Head of caudate nucleus (tissue), 42 donors: ENCODE measurements around the gene PLP2.

Source experiments
- DNase-seq, 42 donors: peaks; one replicate each; pipeline versions ENCODE4 v3.0.0 to v3.0.0-alpha.2; 2020 to 2021; ENCODE audit warnings: mixed read lengths in 7 of 42
- intact Hi-C: fragments of 100-400 bp; cut with DNase I; formaldehyde crosslinking; loops from one replicate; pipeline ENCODE4 v1.15.0; 2022

PLP2 gene

GRCh38 chrX:49203536-49203935 is 31.8 kb downstream of the PLP2 start:
- intact Hi-C loops = loop anchor here (5.0 kb wide), 1 partner anchor 64 kb away; the partner anchor contains the start of gene PPP1R3F

DNA sequence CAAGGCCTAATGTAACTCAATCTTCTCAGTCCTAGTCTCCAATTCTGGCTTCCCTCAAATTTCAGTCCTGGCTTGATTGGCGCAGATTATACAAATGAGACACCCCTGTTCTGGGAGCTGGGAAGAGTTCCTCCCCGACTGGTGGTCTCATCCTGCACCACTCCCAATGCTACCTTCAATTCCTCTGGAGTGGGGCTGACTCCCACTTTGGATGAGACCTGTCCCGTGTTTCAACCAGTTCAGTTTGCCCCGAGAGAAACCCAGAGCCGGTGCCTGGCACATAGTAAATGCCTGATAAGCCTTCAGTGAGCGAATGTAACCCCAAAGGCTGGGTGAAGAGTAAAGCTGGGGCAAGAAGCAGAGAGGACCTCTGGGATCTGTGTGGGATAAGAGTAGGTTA is 32.3 kb downstream of the PLP2 start:
- intact Hi-C loops = loop anchor here (5.0 kb wide), 1 partner anchor 63 kb away; the partner anchor contains the start of gene PPP1R3F
- peak in 1 of 42 donors; percentile 14 for DNase-seq

More at GRCh38 chrX:49203536-49203935, 31.8 kb downstream of the PLP2 start:
- DNase-seq = peak in 1 of 42 donors; percentile 41

DNA sequence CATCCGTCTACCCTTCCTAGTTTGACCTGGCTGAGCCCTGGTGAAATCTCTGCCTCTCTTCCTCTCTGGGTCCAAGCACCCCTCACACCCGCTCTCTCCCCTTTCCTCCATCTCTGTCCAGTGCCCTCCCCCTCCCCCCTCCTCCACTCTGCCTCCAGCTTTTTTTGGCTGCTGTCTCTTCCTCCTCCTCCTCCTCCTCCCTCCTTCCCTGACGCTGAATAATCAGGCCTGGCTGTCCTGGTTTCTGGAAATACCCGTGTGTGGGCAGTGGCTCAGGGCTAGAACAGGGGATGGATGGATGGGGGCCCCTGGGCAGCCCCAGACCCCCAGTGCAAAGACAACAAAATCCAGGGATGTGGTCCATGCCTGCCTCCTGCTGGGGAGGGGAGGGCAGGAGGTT is 33.0 kb downstream of the PLP2 start:
- intact Hi-C loops = loop anchor here (5.0 kb wide), 1 partner anchor 63 kb away; the partner anchor contains the start of gene PPP1R3F

DNA sequence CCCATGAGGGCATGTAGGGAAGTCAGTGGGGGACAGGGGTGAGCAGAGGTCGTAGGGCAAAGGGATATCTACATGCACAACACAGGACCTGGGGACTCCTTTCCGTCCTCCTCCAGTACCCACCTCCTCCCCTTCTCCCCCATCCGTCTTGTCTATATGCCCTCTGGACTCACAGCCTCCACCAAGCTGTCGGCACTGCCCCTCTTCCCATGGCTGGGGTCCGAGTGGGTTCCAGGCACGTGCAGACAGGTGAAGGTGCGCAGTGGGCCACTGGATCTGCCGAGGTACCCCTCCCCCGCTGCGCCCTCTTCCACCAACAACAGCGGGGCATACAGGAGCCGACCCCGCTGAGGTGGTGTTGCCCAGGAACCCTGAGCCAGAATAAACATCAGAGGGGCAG is 33.7 kb downstream of the PLP2 start:
- DNase-seq = no peak
- intact Hi-C loops = no loop called here

More for the DNA sequence above, 33.0 kb downstream of the PLP2 start:
- DNase-seq = peak in 3 of 42 donors; percentile 14 to 60 (median 27)

DNA sequence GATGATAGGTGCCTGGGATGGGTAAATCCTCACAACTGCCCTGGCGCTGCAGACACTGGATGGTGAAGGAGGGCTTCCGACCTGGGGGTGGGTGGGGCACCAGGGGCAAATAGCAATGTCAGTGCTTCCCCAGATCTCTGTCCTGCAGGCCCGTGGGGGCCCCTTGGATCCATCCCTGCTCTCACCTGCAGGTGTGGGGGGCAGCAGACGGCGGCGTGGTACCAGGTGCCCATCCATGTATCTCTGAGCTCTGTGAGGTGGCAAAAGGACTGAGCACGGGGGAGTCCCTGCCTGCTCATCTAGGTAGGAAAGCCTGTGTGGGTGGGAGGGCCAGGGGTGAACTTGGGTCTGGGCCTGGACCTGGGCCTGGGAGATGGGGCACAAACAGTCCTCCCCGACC is 34.8 kb downstream of the PLP2 start:
- intact Hi-C loops = no loop called here
- peak in 1 of 42 donors; percentile 12 for DNase-seq

DNA sequence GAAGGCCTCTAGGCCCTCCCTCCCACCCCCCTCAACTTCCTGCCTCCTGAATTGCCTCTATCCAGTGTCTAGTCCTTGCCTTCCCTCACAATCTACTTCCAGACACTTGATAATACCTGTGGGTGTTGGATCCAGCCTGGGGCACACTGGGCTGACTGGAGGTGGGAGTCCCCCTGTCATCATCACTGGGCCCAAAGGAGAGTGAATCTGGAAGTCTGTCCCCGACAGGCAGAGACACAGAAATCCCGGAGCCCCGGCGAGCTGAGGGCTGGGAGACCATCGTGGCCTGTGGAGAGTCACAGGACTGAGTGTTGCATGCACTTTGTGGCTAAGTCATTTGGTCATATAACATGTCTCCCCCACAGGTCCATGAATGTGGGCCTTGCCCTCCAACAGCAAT is 36.7 kb downstream of the PLP2 start:
- no peak for DNase-seq
- intact Hi-C loops = no loop called here

GRCh38 chrX:49209434-49210251 is 37.9 kb downstream of the PLP2 start:
- peak in 41 of 42 donors; percentile 27 to 87 (median 63) for DNase-seq
- intact Hi-C loops = no loop called here

DNA sequence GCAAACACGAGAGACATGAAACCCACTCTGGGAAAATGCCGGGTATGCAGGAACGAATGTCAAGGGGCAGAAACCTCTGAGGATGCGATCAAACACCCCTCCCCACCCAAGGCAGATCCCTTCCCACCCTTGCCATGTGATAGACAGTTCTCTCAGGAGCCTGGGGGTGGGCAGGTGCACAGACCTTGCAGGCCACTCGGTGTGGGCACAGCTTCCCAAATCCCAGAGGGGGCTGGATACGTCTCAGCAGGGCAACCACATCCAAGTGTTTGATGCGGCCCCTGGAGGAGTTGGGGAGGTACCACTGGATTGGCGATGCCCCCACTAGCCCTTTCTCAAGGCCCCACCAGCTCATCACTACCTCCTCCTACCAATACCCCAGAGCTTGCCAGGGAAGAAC is 38.7 kb downstream of the PLP2 start:
- no peak for DNase-seq
- intact Hi-C loops = no loop called here

DNA sequence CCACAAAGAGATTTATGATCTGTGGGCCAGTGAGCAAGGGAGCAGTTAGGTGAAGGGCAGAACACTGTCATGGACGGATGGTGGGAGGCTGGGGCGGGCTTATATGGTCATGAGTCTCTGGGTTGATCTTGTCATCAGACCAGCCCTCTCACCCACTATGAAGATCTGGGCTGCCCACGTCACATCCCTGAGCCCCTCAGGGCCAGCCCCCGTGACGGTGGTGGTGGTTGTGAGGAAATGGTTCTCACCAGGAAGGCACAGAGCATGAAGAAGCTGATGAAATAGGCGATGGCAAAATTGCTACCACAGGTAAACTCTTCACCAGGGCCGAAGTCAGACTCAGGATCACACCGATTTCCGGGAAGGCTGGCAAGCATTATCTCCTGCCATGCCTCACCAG is 39.4 kb downstream of the PLP2 start:
- no peak for DNase-seq
- intact Hi-C loops = no loop called here

DNA sequence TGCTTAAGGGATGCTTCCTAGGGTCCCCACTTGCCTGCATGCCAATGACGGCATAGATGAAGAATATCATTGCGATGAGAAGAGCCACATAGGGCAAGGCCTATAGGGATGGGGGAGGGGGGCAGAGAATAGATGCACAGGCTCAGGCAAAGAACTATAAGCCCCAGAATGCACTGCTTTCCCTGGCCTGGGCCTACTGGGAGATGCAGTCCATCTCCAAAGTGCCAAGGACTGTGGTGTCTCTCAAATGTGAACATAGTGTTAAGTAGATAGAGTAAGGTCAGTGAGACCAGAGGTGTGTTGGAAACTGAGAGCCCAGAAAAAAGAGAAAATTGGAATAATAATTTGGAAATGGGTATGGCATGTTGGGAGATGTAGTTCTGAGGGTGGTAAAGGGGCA is 40.5 kb downstream of the PLP2 start:
- no peak for DNase-seq
- intact Hi-C loops = no loop called here

- no peak for DNase-seq
- intact Hi-C loops = no loop called here
Observed at GRCh38 chrX:49212861-49213260, 41.2 kb downstream of the PLP2 start.

GRCh38 chrX:49214416-49214815 is 42.7 kb downstream of the PLP2 start:
- intact Hi-C loops = no loop called here
- DNase-seq = no peak

DNA sequence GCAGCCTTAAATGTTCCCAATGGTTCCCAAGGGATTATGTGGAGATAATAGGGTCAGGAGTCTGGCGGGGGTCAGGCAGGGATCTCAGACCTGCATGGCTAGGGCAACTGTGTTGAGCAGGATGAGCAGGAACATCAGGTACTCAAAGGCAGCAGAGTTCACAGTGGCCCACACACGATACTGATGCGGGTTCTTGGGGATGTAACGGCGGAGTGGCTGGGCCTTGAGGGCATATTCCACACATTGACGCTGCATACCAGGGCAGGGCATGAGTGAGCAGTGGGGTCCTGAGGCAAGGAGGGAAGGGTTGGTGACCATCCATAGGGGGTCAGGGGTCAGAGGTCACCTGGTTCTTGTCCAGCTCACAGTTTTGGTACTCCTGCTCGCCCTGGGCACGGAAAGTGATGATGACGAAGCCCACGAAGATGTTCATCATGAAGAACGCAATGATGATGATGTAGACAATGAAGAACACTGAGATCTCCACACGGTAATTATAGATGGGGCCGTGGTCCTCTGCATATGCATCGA is 43.4 kb downstream of the PLP2 start:
- intact Hi-C loops = no loop called here
- DNase-seq = no peak

GRCh38 chrX:49220100-49220499 is 48.4 kb downstream of the PLP2 start:
- no peak for DNase-seq
- intact Hi-C loops = no loop called here

DNA sequence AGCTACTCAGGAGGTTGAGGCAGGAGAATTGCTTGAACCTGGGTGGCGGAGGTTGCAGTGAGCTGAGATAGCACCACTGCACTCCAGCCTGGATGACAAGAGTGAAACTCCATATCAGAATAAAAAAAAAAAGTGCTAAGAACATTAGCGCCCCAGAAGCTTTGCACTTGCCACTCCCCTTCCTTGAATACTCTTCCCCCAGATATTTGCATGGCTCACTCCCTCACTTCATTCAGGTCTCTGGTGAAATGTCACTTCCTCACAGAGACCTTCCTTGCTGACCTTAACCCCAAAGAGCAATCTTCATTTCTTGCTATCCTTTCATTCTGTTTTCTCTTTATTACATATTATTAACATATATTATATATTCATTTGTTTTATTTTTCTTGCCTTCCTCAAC is 50.2 kb downstream of the PLP2 start:
- intact Hi-C loops = no loop called here
- no peak for DNase-seq
